ENCODE results near the gene ZNF486. TPM values are rescaled to one million over a fixed set of nuclear protein-coding genes. Genes with fewer than 3 reads are reported as not detected.
"Not testable (repeated sequence)": the region's sequence is repeated elsewhere in the genome, so short reads cannot be mapped to it uniquely, and the experiment has no call there.

Gene ZNF486
- 1 to 10 TPM; 3.0 to 3.2 TPM for total RNA-seq
- long read RNA-seq, partial matches to known transcripts, result 0 of 1 reads
- long read RNA-seq, other reads (novel, unspliced or antisense), result 1 of 1 reads

DNA sequence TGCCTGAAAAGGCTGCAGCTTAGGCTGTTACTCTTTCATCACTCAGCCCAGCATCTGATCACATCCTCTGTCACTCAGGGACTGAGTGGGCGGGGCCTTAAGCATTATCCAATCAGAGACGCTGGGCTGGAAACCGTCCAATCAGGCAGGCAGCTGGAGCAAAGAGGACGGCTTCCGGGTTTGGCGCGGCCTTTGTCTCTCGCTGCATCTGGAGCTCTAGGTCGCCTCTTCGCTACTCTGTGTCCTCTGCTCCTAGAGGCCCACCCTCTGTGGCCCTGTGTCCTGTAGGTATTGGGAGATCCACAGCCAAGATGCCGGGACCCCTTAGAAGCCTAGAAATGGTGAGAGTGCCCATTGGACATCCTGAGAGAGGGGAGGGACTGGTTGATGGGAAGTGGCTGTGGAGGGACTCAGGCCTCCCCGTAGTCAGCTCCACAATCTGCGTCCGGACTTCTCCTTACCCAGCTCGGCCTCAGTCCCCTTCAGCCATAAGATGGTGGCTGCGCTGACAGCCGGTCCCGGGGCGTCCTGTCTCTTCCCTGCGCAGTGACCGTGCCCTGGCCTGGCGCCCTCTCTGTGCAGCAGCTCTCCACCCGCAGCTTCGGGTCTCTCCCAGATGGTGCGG is at the start of gene ZNF486:
Gene ZNF486 (plus strand): TSS at position 195 of the 625 bp plus-strand sequence. CDS start 117 bp downstream, at position 312.
- intact Hi-C loops (cut with DNase I), result no loop called here
- DNase-seq (peak; percentile 99), ATAC-seq (peak; percentile 98 to 99)

GRCh38 chr19:20118064-20118839 is 48.8 kb upstream of the ZNF486 start:
- intact Hi-C loops (cut with DNase I); DNase-seq; ATAC-seq: not testable (repeated sequence)

GRCh38 chr19:20124879-20125278 is 42.1 kb upstream of the ZNF486 start:
- intact Hi-C loops (cut with DNase I), result no loop called here
- DNase-seq, result no peak

DNA sequence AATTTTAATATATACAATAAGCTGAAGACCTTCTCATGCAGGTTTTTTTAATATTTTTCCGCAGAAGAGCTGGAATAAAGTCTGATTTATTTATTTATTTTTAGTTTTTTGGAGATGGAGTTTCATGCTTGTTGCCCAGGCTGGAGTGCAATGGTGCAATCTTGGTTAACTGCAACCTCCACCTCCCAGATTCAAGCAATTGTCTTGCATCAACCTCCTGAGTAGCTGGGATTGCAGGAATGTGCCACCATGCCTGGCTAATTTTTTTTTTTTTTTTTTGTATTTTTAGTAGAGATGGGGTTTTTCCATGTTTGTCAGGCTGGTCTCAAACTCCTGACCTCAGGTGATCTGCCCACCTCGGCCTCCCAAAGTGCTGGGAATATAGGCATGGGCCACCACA is 34.1 kb upstream of the ZNF486 start:
- ATAC-seq; intact Hi-C loops (cut with DNase I): not testable (repeated sequence)

More at GRCh38 chr19:20124879-20125278, 42.1 kb upstream of the ZNF486 start:
- no peak for ATAC-seq

DNA sequence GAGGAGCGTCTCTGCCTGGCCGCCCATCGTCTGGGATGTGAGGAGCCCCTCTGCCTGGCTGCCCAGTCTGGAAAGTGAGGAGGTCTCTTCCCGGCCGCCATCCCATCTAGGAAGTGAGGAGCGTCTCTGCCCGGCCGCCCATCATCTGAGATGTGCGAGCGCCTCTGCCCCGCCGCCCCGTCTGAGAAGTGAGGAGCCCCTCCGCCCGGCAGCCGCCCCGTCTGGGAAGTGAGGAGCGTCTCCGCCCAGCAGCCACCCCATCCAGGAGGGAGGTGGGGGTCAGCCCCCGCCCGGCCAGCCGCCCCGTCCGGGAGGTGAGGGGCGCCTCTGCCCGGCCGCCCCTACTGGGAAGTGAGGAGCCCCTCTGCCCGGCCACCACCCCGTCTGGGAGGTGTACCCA is 29.3 kb upstream of the ZNF486 start:
- intact Hi-C loops (cut with DNase I); DNase-seq: not testable (repeated sequence)

More for the DNA sequence above, 34.1 kb upstream of the ZNF486 start:
- DNase-seq, result not testable (repeated sequence)

DNA sequence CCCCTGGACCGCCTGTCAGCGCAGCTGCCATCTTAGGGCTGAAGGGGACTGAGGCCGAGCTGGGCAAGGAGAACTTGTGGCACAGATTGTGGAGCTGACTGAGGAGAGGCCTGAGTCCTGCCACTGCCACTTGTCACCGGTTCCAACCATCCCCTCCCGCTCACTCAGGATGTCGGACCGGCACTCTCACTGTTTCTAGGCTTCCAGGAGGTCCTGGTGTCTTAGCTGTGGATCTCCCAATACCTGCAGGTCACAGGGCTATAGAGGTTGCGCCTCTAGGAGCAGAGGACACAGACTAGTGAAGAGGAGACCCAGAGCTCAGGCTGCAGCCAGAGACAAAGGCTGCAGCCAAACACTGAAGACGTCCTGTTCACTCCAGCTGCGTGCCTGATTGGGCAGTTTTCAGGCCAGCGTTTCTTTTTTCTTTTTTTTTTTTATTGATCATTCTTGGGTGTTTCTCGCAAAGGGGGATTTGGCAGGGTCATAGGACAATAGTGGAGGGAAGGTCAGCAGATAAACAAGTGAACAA is 15.3 kb upstream of the ZNF486 start:
- ATAC-seq (no peak), DNase-seq (no peak)
- intact Hi-C loops (cut with DNase I), result no loop called here

More for the DNA sequence above, 29.3 kb upstream of the ZNF486 start:
- not testable (repeated sequence) for ATAC-seq

DNA sequence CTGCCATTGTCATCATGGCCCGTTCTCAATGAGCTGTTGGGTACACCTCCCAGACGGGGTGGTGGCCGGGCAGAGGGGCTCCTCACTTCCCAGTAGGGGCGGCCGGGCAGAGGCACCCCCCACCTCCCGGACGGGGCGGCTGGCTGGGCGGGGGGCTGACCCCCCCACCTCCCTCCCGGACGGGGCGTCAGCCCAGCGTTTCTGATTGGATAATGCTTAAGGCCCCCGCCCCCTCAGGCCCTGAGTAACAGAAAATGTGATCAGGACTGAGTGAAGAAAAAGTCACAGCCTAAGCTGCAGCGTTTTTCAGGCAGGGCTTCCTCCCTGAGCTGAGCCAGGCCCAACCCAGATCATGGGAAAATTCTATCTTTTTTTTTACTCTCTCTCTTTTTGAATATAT is 14.5 kb upstream of the ZNF486 start:
- ATAC-seq; intact Hi-C loops (cut with DNase I); DNase-seq: not testable (repeated sequence)

GRCh38 chr19:20153281-20153680 is 13.7 kb upstream of the ZNF486 start:
- no peak for DNase-seq
- no peak for ATAC-seq
- intact Hi-C loops (cut with DNase I), result no loop called here

- DNase-seq, result no peak
- intact Hi-C loops (cut with DNase I), result no loop called here
- no peak for ATAC-seq
Observed at GRCh38 chr19:20154636-20155035, 12.4 kb upstream of the ZNF486 start.

GRCh38 chr19:20162821-20163220 is 4.2 kb upstream of the ZNF486 start:
- intact Hi-C loops (cut with DNase I), result no loop called here
- no peak for ATAC-seq
- DNase-seq, result no peak

- ATAC-seq, result no peak
- intact Hi-C loops (cut with DNase I), result no loop called here
Observed at GRCh38 chr19:20164456-20164855, 2.6 kb upstream of the ZNF486 start.

GRCh38 chr19:20165971-20166592 is 932 bp upstream of the ZNF486 start:
- no peak for DNase-seq
- intact Hi-C loops (cut with DNase I), result no loop called here
- ATAC-seq, result no peak

More at GRCh38 chr19:20164456-20164855, 2.6 kb upstream of the ZNF486 start:
- no peak for DNase-seq

GRCh38 chr19:20167651-20168122 is 673 bp downstream of the ZNF486 start:
- intact Hi-C loops (cut with DNase I), result no loop called here
- ATAC-seq, result peak; percentile 3 to 21
- DNase-seq, result no peak

DNA sequence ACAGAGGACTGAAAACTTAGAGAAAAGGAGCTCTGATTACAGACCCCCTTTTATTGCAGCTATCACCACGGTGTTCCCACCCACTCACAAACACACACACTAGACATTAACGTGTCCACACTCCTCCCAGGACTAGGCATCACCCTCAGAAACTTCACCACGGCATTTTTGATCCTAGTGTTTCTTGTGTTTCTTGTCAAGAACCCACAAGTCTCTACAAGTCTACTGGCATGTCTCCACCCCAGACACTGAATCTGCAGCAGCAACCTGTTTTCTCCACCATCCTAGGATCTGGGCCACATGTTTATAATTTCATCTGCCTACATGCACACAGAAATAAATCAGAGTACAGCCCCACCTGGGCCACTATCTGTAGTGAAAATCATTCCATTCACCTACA is 4.3 kb downstream of the ZNF486 start:
- intact Hi-C loops (cut with DNase I), result no loop called here
- no peak for DNase-seq
- ATAC-seq, result no peak

DNA sequence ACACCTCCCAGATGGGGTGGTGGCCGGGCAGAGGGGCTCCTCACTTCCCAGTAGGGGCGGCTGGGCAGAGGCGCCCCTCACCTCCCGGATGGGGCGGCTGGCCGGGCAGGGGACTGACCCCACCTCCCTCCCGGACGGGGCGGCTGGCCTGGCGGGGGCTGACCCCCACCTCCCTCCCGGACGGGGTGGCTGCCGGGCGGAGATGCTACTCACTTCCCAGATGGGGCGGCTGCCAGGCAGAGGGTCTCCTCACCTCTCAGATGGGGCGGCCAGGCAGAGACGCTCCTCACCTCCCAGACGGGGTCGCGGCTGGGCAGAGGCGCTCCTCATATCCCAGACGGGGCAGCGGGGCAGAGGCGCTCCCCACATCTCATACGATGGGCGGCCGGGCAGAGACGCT is 8.8 kb downstream of the ZNF486 start:
- ATAC-seq; DNase-seq; intact Hi-C loops (cut with DNase I): not testable (repeated sequence)

GRCh38 chr19:20179956-20180355 is 12.9 kb downstream of the ZNF486 start:
- DNase-seq; ATAC-seq; intact Hi-C loops (cut with DNase I): not testable (repeated sequence)

DNA sequence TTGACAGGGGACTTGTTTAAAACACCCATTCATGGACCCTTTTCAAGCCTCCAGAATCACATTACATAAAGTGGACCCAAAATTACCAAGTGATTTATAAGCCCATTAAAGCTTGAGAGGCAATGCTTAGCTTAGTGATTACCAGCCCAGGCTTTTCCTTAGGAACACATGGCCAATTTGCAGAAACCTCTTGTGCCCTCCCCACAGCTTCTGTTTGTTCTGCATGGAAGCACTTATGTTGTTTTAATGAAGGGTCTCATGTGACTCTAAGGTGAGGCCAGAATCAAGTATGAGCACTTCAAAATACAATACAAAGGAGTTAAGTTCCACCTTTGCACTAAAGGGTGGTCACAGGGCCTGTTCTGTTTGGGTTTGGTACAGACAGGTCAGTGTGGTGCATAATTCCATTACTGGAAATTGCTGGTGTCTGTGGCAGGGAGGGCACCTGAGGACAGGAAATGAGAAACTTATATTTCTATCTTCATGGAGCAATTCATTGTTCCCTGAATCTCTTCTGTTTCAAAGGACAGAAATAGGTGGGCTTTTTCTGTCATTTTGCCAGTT is 15.3 kb downstream of the ZNF486 start:
- DNase-seq, result no peak
- no peak for ATAC-seq
- intact Hi-C loops (cut with DNase I), result no loop called here

GRCh38 chr19:20186174-20186573 is 19.2 kb downstream of the ZNF486 start:
- ATAC-seq (no peak), DNase-seq (no peak)
- intact Hi-C loops (cut with DNase I), result no loop called here

DNA sequence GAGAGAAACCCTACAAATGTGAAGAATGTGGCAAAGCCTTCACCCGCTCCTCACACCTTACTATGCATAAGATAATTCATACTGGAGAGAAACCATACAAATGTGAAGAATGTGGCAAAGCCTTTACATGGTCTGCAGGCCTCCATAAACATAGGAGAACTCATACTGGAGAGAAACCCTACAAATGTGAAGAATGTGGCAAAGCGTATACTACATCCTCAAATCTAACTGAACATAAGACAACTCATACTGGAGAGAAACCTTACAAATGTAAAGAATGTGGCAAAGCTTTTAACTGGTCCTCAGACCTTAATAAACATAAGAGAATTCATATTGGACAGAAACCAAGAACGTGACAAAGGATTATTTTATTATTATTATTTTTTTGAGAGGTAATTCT is 30.7 kb downstream of the ZNF486 start:
- ATAC-seq (no peak), DNase-seq (no peak)
- intact Hi-C loops (cut with DNase I), result no loop called here

Data from left cardiac atrium (tissue), 4 donors.